Measurements from ENCODE around the gene ANKRD24.
"Not testable (repeated sequence)": the region's sequence is repeated elsewhere in the genome, so short reads cannot be mapped to it uniquely, and the experiment has no call there.

The ANKRD24 gene

DNA sequence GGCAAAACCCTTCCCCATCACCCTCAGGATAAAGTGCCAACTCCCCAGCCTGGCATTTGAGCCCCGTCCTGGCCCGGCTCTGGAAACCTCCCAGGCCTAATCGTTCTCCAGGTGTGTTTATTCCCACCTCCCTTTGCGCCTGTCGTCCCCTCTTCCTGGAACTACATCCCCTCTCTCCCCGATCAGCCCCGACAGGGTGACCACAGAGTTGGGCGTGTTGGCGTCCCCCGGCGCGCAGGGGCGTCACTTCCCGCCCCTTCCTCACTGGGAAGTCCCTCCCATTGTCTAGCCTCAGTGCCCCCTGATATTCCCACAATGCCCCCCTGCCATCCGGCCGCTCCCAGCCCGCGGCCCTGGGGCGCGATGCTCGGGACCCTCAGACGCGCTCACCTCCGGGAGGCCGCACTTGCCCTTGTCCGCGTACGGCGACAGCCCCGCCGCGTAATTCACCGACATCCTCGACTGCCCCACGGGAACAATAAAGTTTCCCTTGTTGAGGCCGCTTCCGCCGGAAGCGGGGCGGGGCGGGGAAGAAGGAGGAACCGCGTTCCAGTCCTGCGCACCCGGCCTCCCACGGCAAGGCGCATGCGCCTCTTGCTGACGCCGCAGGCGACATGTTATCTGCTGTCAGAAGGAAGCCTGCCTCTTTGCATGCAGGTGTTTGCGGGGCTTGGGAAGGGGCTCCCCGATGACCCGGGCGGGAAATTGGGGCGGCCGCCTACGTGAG lies at the start of gene ANKRD24, which contains the start of gene SIRT6:
Gene ANKRD24 (plus strand): TSS at position 606 of the 727 bp plus-strand sequence. CDS start 3,737 bp downstream, outside the sequence.
Gene SIRT6 (minus strand): TSS at position 480 of the 727 bp plus-strand sequence. CDS start 24 bp downstream, at position 456.
- DNase-seq = peak; percentile 70

DNA sequence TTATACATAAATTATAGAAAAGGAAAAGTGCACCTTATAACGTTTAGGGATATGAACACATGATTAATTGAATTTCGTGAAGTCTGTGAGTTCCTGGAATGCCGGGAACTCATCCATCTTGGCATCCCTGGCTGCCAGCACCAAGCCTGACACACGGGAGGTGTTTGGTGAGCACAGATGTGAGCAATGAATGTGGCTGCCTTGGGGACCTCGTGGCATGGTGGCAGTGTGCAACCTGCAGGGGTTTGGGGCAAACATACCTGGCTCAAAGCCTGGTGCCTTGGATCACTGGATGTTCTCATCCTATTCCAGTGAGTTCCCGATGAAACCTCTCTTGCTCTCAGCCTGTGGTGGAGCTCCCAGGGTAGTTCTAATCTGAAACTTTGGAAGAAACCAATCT lies 48.1 kb upstream of the ANKRD24 start:
- DNase-seq = no peak

DNA sequence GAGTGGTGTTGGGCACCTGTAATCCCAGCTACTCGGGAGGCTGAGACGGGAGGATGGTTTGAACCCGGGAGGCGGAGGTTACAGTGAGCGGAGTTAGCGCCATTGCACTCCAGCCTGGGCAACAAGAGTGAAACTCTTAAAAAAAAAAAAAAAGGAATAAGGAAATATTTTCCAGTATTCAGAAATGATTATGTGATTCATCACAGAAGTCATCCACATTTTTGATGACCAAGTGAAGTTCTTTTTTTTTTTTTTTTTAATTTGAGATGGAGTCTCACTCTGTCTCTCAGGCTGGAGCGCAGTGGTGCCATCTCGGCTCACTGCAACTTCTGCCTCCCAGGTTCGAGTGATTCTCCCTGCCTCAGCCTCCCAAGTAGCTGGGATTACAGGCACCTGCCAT lies 47.1 kb upstream of the ANKRD24 start:
- DNase-seq = not testable (repeated sequence)

DNA sequence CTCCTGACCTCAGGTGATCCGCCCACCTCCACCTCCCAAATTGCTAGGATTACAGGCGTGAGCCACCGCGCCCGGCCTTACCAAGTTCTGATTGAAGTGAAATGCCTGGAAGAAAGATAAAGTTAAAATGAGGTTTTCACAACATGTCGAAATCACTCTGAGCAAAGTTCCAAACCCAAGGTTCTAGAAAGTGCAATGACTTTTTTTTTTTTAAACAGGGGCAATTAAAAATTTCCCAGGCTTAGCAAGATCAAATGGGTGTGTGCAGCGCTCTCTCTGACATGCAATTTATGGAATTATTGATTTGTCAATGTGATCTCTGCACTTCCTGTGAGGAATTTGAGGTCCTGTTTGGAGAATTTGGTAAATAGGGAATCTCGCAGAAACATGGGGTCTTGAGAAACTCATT lies 45.8 kb upstream of the ANKRD24 start:
- DNase-seq = no peak

DNA sequence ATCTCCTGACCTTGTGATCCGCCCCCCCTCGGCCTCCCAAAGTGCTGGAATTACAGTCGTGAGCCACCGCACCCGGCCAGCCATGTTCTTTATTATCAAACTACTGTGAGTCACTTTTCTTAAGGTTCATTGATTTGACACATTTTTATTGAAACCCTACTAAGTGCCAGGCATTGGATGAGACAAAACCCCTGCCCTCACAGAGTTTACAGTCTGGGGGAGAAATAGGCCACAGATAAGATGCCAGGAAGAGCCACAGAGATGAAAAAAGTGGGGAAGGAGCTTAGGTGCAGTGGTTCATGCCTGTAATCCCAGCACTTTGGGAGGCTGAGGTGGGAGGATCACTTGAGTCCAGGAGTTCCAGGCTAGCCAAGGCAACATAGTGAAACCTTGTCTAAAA lies 44.0 kb upstream of the ANKRD24 start:
- DNase-seq = no peak

DNA sequence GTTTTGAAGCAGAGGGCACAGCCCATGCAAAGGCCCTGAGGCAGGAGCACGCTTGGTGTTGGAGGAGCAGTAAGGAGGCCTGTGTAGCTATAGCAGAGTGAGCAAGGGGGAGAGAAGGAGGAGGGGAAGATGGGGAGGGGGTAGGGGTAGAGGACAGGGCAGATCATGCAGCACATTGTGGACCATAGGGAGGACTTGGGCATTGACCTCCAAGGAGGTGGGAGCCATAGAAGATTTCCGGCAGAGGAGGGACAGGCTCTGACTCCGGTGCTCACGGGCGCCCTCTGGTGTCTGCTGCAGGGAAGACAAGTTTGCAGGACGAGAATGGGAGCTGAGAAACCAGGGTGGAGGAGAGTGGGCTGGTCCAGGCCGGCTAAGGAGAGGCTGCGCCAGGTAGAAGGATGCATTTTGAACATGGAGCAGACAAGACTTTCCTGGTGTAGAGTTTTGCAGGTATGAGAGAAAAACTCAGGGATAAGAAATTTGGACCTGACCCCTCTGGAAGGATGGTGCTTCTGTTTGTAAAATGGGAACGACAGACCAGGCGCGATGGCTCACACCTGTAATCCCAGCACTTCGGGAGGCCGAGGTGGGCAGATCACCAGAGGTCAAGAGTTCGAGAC lies 42.8 kb upstream of the ANKRD24 start:
- peak; percentile 25 for DNase-seq

DNA sequence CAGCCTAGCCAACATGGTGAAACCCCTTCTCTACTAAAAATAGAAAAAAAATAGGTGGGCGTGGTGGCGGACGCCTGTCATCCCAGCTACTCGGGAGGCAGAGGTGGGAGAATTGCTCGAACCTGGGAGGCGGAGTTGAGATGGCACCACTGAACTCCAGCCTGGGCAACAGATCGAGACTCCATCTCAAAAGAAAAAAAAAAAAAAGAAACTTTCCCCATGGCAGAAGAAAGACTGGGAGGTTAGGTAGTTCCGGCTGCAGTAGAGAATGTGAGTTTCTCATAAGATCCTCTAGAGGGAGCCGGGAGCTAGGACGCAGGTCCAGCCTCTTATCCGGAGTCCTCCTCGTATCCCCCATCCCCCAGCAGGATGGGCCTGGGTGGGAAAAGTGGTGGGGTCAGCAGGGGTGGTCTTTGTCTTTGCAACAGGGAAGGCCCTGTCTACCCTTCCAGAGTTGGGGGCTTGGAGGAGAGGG lies 42.2 kb upstream of the ANKRD24 start:
- DNase-seq = peak; percentile 20

DNA sequence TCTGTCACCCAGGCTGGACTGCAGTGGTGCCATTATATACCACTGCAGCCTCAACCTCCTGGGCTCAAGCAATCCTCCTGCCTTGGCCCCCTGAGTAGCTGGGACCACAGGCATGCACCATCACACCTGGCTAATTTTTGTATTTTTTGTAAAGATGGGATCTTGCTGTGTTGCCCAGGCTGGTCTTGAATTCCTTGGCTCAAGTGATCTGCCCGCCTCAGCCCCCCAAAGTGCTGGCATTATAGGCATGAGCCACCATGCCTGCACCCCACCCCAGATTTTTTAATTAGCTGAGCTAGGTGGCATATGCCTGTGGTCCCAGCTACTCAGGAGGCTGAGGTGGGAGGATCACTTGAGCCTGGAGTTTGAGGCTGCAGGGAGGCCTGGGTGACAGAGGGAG lies 39.6 kb upstream of the ANKRD24 start:
- DNase-seq = not testable (repeated sequence)

DNA sequence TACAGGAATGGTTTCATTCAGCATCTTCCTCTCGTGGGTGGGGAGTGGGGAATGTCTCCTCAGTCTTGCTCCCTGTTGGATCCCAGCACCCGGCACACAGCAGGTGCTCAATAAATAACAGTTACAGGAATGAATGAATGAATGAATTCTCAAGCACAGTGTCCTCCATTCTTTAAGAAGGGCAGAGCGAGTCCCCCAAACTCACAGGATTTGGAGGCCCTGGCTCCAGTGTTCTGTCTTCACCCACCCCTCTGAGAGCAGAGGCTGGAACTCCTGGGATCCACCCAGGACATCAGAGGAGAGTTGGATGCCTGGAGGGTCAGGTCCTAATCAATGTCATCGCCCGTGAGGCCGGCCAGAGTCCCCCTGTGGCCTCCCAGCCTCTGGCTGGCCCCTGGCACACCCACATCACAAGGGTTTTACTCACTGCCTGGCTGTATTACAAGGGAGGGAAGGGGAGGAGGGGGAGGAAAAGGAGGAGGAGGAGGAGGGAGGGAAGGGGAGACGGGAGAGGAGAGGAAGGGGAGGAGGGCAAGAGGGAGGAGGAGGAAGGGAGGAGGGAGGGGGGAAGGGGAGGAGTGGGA lies 37.7 kb upstream of the ANKRD24 start:
- no peak for DNase-seq

DNA sequence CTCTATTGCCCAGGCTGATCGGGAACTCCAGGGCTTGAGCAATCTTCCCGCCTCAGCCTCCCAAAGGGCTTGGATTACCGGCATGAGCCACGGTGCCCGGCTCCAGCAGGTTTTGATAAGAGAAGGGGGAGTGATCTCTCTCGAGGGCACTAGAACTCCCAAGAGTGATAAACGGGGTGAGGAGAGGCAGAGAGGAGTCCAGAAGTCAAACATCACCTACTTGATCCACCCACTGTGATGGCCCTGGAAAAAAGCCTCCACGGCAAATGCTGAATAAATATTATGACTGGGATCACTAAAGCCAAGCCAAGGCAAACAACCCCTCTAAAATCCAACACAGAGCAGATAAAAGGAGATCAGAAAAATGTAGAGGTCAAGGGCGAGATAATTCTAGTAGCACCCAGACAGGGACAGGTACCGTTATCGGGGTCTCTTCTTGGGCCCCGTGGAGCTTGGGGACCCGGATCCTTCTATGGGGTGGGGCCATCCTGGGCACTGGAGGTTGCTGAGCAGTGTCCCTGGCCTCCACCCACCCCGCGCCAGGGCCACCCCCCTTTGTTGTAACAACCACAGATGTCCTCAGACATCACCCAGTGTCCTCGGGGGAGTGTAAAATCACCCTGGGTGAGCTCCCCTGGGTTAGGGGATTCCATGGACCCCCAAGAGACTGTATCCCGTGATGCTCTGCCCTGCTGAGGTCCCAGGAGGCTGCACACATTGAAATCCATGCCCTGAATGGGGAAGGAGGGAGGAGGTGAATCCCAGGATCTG lies 32.8 kb upstream of the ANKRD24 start:
- no peak for DNase-seq

DNA sequence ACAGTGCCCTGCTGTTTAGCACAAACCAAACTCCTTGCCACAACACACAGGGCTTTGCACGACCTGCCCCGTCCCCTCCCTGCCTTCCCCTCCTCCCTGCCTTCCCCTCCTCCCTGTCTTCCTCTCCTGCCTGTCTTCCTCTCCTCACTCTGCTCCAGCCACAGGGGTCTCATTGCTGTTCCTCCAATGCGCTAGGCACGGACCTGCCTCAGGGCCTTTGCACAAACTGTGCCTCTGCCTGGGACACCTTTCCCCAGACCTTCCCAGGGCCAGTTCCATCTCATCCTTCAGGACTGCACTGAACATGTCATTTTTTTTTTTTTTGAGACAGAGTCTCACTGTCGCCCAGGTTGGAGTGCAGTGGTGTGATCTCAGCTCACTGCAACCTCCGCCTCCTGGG lies 30.9 kb upstream of the ANKRD24 start:
- DNase-seq = no peak

DNA sequence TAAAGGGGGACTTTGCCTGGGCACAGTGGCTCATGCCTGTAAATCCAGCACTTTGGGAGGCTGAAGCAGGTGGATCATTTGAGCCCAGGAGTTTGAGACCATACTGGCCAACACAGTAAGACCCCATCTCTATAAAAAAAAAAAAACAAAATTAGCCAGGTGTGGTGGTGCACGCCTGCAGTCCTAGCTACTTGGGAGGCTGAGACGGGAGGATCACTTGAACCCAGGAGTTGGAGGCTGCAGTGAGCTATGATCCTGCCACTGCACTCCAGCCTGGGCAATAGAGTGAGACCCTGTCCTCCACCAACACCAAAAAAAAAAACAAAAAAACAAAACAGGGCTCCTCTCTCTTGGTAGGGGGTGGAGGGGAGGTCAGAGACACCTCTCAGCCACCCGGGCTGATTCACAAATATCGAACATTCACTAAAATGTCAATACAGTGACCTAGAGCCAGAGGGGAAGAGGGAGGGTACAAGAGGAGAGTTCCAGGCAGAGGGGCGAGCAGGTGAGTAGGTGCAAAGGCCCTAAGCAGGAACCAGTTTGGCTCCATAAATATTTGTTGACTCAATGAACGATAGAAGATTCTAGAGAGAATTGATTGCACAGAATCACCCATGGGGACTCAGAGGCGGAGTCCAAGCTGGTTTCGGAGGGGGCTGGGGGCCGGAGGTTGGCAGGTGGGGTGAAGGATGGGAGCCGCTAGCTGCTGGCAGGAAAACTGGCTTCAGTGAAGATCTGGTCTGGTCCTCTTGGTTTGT lies 30.1 kb upstream of the ANKRD24 start:
- DNase-seq = no peak

DNA sequence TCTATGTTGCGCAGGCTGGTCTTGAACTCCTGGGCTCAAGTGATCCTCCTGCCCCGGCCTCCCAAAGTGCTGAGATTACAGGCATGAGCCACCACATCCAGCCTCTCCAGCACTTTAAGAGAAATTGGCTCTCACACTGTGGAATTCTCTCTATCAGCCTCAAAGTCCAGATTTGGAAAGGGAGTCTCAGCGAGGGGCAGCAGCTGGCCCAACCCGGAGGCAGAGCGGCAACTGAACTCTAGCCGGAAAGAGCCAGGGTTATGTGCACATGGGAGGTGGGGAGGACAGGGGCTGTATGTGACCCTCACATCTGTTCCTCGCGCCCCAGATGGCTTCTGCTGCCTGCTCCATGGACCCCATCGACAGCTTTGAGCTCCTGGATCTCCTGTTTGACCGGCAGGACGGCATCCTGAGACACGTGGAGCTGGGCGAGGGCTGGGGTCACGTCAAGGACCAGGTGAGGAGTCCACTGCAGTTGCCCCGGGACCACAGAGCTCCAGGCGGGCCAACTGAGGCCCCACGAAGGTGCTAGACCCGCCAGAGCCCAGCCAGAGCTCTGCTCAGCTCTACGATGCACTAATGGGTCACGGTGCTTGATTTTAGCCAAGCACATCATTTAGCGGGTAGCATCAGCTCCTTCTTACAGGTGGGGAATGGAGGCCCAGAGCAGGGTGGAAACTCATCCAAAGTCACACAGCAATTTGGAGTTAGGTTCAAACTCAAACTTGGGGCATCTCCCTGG lies 27.7 kb upstream of the ANKRD24 start:
- DNase-seq = no peak

DNA sequence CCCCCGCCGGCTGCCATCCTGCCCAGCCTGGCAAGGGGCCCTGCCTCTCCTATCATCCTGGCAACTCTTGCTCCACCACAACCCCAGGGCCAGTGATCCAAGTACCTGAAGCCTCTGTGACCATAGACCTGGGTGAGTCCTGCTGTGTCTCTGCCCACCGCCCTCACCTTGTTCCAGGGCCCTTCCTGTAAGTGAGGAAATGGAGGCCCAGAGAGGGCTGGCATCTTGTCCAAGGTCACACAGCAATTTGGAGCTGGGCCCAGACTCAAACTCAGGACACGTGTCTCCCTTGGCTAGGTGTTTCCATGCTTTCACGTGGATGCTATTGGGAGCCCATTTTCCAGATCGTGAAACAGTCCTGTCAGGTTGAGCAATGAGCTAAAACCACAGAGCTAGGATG lies 25.3 kb upstream of the ANKRD24 start:
- no peak for DNase-seq

DNA sequence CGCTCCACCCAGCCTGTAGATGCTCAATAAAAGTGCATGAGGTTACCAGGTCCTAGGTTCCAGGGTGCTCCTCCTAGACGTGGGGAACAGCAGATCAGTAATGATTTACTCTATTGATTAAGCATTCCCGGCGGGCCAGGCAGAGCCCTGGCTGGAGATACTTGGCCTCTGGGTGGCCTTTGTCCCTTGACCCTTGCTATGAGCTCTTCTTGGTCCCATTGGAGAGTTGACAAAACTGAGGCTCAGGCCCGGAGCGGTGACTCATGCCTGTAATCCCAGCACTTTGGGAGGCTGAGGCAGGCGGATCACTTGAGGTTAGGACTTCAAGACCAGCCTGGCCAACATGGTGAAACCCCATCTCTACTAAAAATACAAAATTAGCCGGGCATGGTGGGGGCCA lies 24.5 kb upstream of the ANKRD24 start:
- DNase-seq = not testable (repeated sequence)

DNA sequence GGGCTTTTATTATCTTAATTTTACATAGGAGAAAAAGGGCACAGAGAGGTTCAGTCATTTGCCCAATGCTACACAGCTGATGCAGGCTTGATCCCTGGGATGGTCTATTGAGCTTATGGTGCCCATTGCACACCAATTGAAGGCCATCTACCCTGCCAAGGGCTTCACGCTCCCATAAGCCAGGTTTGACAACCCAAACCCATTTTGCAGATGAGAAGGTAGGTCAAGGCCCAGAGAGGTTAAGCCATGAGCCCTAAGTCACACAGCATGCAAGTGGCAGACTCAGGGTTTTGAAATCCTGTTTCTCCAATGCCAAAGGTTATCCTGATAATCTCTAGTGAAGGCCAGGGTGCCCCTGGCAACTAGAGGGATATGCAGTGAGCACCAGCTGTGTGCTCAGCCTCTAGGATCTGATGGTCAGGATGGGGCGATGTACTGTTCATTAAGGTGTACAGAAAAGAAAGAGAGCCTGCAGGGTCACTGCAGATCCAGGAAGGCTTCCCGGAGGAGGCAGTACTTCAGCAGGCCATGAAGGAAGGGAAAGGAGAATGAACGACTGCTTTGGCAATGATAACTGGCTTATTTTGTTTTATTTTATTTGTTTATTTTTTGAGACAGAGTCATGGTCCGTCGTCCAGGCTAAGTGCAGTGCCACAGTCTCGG lies 20.9 kb upstream of the ANKRD24 start:
- no peak for DNase-seq

DNA sequence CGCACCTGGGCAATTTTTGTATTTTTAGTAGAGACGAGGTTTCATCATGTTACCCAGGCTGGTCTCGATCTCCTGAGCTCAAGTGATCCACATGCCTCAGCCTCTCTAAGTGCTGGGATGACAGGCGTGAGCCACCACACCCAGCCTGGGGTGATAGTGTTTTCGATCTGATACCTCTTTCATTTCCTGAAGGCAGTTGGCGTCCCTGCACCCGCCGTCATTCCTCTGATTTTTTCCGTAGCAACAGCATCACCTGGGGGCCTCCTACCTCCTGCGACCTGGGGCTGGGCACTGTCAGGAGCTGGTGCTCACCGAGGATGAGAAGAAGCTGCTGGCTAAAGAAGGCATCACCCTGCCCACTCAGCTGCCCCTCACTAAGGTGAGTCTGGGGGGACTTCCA lies 18.2 kb upstream of the ANKRD24 start:
- DNase-seq = no peak

DNA sequence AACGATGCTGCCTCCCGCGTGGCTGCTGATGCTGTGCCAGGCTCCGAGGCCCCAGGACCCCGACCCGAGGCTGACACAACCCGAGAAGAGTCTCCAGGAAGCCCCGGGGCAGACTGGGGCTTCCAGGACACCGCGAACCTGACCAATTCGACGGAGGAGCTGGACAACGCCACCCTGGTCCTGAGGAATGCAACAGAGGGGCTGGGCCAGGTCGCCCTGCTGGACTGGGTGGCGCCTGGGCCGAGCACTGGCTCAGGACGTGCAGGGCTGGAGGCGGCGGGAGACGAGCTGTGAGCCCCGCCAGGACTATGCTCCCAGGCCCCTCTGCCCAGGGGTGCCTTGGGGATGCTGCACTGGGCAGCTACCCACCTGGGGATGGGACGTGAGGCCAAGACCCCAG lies 10.8 kb upstream of the ANKRD24 start:
- DNase-seq = no peak

DNA sequence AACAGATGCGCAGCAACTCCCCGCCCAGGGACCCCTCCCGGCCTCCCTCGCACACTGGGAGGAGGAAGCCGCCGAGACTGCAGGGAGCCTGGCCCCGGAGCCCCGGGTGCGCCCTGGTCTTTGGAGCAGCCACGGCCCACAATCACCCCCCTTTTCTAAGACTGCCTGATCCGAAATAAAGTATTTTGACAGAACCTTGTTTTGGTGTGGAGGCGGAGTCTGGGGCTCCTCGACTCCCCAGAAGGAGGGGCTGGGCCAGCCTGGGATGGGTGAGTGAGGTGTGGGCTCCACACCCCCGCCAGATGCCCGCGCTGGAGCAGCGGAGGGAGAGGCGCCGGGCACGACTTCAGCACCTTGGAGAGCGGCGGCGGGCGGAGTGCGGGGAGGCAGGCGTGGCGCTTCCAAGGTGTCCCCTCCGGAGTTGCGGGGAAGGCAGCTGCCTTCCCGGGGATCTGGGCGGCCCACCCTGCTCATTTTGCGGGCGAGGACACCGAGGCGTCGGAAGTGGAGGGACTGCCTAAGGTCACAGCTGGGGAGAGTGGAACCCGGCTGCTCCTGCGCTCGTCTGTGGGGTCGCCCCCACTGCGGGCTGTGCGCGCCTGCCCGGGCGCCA lies 9.5 kb upstream of the ANKRD24 start:
- DNase-seq = no peak

DNA sequence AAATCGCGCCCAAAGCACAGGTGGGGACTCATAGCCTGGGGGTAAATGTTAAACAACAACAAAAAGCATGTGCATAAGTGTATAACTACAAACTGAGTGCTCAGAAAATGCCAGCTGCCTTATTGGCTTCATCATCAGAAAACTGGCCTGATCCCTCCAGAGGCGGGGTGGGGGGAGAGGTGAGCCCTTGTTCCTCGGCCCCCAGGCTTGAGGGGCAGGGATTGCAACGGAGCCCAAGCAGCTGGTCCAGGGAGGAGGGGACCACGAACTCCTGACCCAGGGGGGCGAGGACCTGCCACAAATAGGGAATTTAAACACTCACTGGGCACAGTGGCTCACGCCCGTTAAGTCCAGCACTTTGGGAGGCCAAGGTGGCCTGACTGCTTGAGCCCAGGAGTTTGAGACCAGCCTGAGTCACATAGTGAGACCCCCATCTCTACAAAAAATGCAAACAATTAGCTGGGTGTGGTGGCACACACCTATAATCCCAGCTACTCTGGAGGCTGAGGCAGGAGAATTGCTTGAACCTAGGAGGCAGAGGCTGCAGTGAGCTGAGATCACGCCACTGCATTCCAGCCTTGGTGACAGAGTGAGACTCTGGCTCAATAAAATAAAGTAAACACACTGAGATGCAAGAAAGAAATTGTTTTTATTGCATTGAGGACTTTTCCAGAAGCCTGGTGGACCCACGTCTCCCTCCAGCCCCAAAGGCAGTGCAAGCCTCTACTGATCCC lies 8.8 kb upstream of the ANKRD24 start:
- no peak for DNase-seq

Measured in kidney glomerular epithelial cell (primary cell).